Erythroblast (primary cell): ENCODE measurements around the gene MAP7D3.
"Not testable (repeated sequence)": the region's sequence is repeated elsewhere in the genome, so short reads cannot be mapped to it uniquely, and the experiment has no call there.

Source experiments
- DNase-seq, 2 experiments: peaks; one replicate each; lab custom pipeline; 2025; lab: John Stamatoyannopoulos, UW
- GATA1 ChIP-seq: IDR thresholded peaks from 2 replicates; pipeline ENCODE4 v1.6.1; 2011; ENCODE audit warnings: low read depth, mild to moderate bottlenecking, control low read depth, low read length, moderate library complexity
- POLR2A ChIP-seq: IDR thresholded peaks from 2 replicates; pipeline ENCODE4 v1.6.1; 2011; ENCODE audit warnings: mild to moderate bottlenecking, low read length

Gene MAP7D3

DNA sequence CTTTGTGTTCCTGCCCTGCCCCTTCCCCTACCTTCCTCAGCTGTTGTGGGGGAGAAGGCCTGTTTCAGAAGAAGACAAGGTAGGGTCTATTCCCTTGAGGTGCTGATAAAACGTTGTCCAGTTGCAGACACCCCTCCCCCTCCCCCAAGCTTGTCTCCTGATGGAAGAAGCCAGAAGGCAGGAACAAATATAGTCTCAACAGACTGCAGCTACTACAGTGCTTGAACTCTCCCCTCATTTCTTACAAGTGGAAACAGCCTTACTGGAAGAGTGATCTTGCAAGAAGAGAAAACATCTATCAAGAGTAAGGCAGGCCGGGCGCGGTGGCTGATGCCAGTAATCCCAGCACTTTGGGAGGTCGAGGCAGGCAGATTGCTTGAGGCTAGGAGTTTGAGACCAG, 11.0 kb upstream of the MAP7D3 start:
- no peak for DNase-seq
- TF ChIP-seq POLR2A (no peak), GATA1 (no peak)

- TF ChIP-seq GATA1 (no peak), POLR2A (no peak)
- DNase-seq = no peak
Observed at GRCh38 chrX:136261321-136261720, 10.1 kb upstream of the MAP7D3 start.

DNA sequence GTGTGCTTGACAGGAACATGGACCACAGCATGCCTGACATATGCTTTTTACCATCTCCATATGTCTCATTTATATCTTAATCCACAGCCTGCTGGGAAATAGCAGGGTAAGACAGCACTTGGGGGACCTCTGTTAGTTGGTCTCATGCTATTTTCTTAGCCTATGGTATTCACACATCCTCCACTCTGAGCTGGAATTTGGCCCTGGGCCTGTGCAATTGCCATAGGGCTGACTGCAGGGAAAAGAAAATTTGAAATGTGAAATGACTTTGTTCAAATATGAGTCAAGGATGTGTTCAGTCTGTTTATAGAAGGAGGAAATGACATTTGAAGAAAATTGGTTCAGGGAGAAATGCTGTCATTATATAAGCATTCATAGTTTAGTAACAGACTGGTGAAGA, 9.6 kb upstream of the MAP7D3 start:
- TF ChIP-seq POLR2A (no peak), GATA1 (no peak)
- DNase-seq = no peak

- DNase-seq = no peak
Observed at GRCh38 chrX:136259543-136259942, 8.3 kb upstream of the MAP7D3 start.

GRCh38 chrX:136258951-136259350, 7.8 kb upstream of the MAP7D3 start:
- DNase-seq = no peak
- TF ChIP-seq GATA1 = no peak
- no peak for TF ChIP-seq POLR2A

More at GRCh38 chrX:136259543-136259942, 8.3 kb upstream of the MAP7D3 start:
- TF ChIP-seq POLR2A (no peak), GATA1 (no peak)

GRCh38 chrX:136256026-136256425, 4.8 kb upstream of the MAP7D3 start:
- TF ChIP-seq POLR2A (no peak), GATA1 (no peak)
- DNase-seq = no peak

GRCh38 chrX:136255541-136255940, 4.3 kb upstream of the MAP7D3 start:
- no peak for TF ChIP-seq POLR2A
- no peak for TF ChIP-seq GATA1
- no peak for DNase-seq

- DNase-seq = peak; percentile 28 to 35
- TF ChIP-seq GATA1 (no peak), POLR2A (peak; percentile 32)
Observed at GRCh38 chrX:136250191-136251040, 784 bp downstream of the MAP7D3 start.

- DNase-seq = no peak
- TF ChIP-seq GATA1 = no peak
- TF ChIP-seq POLR2A = no peak
Observed at GRCh38 chrX:136246201-136246600, 5.0 kb downstream of the MAP7D3 start.

DNA sequence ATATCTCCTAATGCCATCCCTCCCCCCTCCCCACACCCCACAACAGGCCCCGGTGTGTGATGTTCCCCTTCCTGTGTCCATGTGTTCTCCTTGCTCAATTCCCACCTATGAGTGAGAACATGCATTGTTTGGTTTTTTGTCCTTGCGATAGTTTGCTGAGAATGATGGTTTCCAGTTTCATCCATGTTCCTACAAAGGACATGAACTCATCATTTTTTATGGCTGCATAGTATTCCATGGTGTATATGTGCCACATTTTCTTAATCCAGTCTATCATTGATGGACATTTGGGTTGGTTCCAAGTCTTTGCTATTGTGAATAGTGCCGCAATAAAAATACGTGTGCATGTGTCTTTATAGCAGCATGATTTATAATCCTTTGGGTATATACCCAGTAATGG, 13.4 kb downstream of the MAP7D3 start:
- not testable (repeated sequence) for DNase-seq

GRCh38 chrX:136237074-136237473, 14.1 kb downstream of the MAP7D3 start:
- TF ChIP-seq POLR2A (no peak), GATA1 (no peak)
- DNase-seq = no peak

DNA sequence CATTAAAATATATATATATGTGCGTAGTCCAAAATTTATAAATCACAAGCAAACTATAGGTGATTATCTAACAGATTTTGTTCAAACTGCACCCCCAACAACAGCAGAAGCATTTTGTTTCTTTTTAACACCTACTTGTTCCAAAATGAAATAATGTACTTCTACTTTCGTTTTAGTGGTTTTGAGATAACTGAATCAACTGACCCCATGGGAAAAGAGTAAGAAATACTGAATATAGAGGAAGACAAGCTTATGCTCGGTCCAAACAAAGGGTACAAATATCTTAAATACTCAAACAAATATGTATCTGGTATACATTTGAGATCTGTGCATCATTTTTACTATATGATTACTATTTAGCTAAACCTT, 22.4 kb downstream of the MAP7D3 start:
- TF ChIP-seq POLR2A = no peak
- TF ChIP-seq GATA1 = no peak
- no peak for DNase-seq

- TF ChIP-seq POLR2A (no peak), GATA1 (no peak)
- no peak for DNase-seq
Observed at GRCh38 chrX:136227948-136228838, 23.0 kb downstream of the MAP7D3 start.

GRCh38 chrX:136227074-136227473, 24.1 kb downstream of the MAP7D3 start:
- TF ChIP-seq POLR2A = no peak
- no peak for TF ChIP-seq GATA1
- DNase-seq = no peak
